IMR-90 (cell line): ENCODE measurements around the gene SLC22A14.
A peak's percentile ranks its signal among the peaks of the same experiment; 100 is the strongest.

Experiments
- MAFK ChIP-seq: IDR thresholded peaks from 2 replicates; pipeline ENCODE4 v1.6.1; 2012; ENCODE audit warnings: low read depth, low read length, improper control_type of control experiment
- MAZ ChIP-seq: IDR thresholded peaks from 2 replicates; pipeline ENCODE4 v1.6.1; 2012; ENCODE audit warnings: low read depth, mild to moderate bottlenecking, low read length, improper control_type of control experiment, moderate library complexity, borderline replicate concordance
- MXI1 ChIP-seq: IDR thresholded peaks from 2 replicates; pipeline ENCODE4 v1.6.1; 2012; ENCODE audit warnings: low read depth, mild to moderate bottlenecking, low read length, moderate library complexity, borderline replicate concordance
- NFE2L2 ChIP-seq: fragments of 150-350 bp; IDR thresholded peaks from 2 replicates; pipeline ENCODE4 v1.6.1; 2016; ENCODE audit warnings: low read depth, mild to moderate bottlenecking, low read length
- POLR2A ChIP-seq: IDR thresholded peaks from 2 replicates; pipeline ENCODE4 v1.6.1; 2012; ENCODE audit warnings: mild to moderate bottlenecking, low read depth, low read length
- RAD21 ChIP-seq: IDR thresholded peaks from 2 replicates; pipeline ENCODE4 v1.6.1; 2012; ENCODE audit warnings: low read length, improper control_type of control experiment
- RFX5 ChIP-seq: IDR thresholded peaks from 2 replicates; pipeline ENCODE4 v1.8.0; 2012; ENCODE audit warnings: low read depth, mild to moderate bottlenecking, low read length, moderate library complexity
- SMC3 ChIP-seq: fragments of 150-350 bp; IDR thresholded peaks from 2 replicates; pipeline ENCODE4 v1.6.1; 2016; ENCODE audit warnings: low read depth, mild to moderate bottlenecking, antibody characterized with exemption, low read length, moderate library complexity
- TF ChIP-seq, protein P1 (sequence below): conservative IDR thresholded peaks from 2 replicates; pipeline ENCODE4 v1.5.1; 2012; ENCODE audit warnings: mild to moderate bottlenecking, low read depth, low read length, improper control_type of control experiment
- TF ChIP-seq, protein P2 (sequence below): fragments of 150-350 bp; IDR thresholded peaks from 2 replicates; pipeline ENCODE4 v1.6.1; 2017; ENCODE audit warnings: mild to moderate bottlenecking, antibody characterized with exemption, low read length, low read depth

DNA sequence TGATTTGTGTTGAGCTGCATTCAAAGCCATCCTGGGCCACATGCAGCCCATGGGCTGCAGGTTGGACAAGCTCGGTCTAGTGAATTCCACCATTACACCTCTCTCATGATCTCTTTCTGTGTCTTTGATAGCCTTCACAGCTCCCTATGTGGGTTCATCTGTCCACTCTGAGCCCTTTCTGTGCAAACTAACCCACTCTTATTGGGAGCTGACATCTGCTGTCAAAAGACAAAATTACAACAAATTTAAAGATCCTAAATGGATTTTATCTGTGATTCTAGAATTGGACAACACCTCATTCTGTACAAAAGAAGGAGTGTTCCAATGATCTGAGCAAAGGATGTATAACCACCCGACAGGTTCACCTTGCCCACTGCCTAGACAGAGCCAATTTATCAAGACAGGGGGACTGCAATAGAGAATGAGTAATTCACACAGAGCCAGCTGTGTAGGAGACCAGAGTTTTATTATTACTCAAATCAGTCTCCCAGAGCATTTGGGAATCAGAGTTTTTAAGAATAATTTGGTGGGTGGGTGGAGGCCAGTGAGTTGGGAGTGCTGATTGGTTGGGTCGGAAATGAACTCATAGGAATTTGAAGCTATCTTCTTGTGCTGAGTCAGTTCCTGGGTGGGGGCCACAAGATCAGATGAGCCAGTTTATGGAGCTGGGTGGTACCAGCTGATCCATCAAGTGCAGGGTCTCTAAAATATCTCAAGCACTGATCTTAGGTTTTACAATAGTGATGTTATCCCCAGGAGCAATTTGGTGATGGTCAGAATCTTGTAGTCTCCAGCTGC lies 61.9 kb downstream of the SLC22A14 start:
- TF ChIP-seq, protein P1, sequence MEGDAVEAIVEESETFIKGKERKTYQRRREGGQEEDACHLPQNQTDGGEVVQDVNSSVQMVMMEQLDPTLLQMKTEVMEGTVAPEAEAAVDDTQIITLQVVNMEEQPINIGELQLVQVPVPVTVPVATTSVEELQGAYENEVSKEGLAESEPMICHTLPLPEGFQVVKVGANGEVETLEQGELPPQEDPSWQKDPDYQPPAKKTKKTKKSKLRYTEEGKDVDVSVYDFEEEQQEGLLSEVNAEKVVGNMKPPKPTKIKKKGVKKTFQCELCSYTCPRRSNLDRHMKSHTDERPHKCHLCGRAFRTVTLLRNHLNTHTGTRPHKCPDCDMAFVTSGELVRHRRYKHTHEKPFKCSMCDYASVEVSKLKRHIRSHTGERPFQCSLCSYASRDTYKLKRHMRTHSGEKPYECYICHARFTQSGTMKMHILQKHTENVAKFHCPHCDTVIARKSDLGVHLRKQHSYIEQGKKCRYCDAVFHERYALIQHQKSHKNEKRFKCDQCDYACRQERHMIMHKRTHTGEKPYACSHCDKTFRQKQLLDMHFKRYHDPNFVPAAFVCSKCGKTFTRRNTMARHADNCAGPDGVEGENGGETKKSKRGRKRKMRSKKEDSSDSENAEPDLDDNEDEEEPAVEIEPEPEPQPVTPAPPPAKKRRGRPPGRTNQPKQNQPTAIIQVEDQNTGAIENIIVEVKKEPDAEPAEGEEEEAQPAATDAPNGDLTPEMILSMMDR: 0 out of 2 replicates have a peak, but pooled peaks have one; percentile 8
- TF ChIP-seq MAZ (no peak), RAD21 (no peak), MAFK (no peak), RFX5 (no peak), POLR2A (no peak), NFE2L2 (no peak), MXI1 (no peak), SMC3 (no peak)
- TF ChIP-seq, protein P2, sequence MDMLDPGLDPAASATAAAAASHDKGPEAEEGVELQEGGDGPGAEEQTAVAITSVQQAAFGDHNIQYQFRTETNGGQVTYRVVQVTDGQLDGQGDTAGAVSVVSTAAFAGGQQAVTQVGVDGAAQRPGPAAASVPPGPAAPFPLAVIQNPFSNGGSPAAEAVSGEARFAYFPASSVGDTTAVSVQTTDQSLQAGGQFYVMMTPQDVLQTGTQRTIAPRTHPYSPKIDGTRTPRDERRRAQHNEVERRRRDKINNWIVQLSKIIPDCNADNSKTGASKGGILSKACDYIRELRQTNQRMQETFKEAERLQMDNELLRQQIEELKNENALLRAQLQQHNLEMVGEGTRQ: no peak
